Measurements from ENCODE around the gene GBX1. TPM values are rescaled to one million over a fixed set of nuclear protein-coding genes. Genes with fewer than 3 reads are reported as not detected.

The GBX1 gene
- total and polyA plus RNA-seq, 2 of the 4 experiments (the other 2 are of a cell fraction) = not detected

- Histone ChIP-seq H2BK120ac (ENCODE audit: low read depth, low read length) (no peak overlapping the region), H2BK15ac (ENCODE audit: low read depth, low read length) (no peak overlapping the region), H2AK9ac (replicated peaks; ENCODE audit: low read depth, low read length, poor library complexity) (no peak overlapping the region), H2BK5ac (ENCODE audit: low read depth, low read length, poor library complexity, severe bottlenecking) (no peak overlapping the region), H3K9me1 (ENCODE audit: insufficient read depth, low read length) (no peaks in the 10 kb centered on the region), H4K5ac (ENCODE audit: low read depth, low read length) (no peak overlapping the region), H3K18ac (ENCODE audit: low read depth, low read length) (no peak overlapping the region), H3K4me2 (ENCODE audit: low read depth, low read length) (no peak overlapping the region), H3K27me3 (ENCODE audit: control insufficient read depth, insufficient read depth, low read length) (peaks cover 88% of the 10 kb centered on the region), H3K79me1 (ENCODE audit: low read depth in 1 of 2, low read length in 2 of 2) (no peaks in the 10 kb centered on the region), H3K27ac (ENCODE audit: insufficient read depth, low read length) (no peak overlapping the region), H2AK5ac (ENCODE audit: low read depth, low read length) (no peak overlapping the region), H3K4me1 (ENCODE audit: control insufficient read depth, insufficient read depth, low read length) (no peaks in the 10 kb centered on the region), H3K9me3 (ENCODE audit: control insufficient read depth, insufficient read depth, low read length) (no peaks in the 10 kb centered on the region), H3K23ac (ENCODE audit: low read depth, low read length) (no peak overlapping the region), H3K14ac (replicated peaks; ENCODE audit: low read depth, low read length) (no peak overlapping the region), H3K56ac (ENCODE audit: extremely low read depth, insufficient read depth, low read length) (no peak overlapping the region), H3K9ac (ENCODE audit: low read depth, low read length) (no peak overlapping the region), H4K8ac (ENCODE audit: low read depth in 2 of 2, low read length in 2 of 2) (no peak overlapping the region), H3K4me3 (ENCODE audit: insufficient read depth, low read depth, low read length) (no peak overlapping the region), H2AFZ (replicated peaks; ENCODE audit: low read length, poor library complexity) (no peak overlapping the region), H3K36me3 (ENCODE audit: control insufficient read depth, insufficient read depth, low read length) (no peaks in the 10 kb centered on the region), H3K4ac (ENCODE audit: low read depth, low read length) (no peak overlapping the region), H4K91ac (ENCODE audit: insufficient read depth, low read depth, low read length) (no peak overlapping the region), H4K20me1 (ENCODE audit: insufficient read depth, low read length) (no peaks in the 10 kb centered on the region), H2BK20ac (ENCODE audit: low read depth, low read length) (no peak overlapping the region)
- TF ChIP-seq, protein P1, sequence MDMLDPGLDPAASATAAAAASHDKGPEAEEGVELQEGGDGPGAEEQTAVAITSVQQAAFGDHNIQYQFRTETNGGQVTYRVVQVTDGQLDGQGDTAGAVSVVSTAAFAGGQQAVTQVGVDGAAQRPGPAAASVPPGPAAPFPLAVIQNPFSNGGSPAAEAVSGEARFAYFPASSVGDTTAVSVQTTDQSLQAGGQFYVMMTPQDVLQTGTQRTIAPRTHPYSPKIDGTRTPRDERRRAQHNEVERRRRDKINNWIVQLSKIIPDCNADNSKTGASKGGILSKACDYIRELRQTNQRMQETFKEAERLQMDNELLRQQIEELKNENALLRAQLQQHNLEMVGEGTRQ (IDR thresholded peaks at IDR 0.05; ENCODE audit: low read depth, low read length) = no peak
- TF ChIP-seq, protein P2, sequence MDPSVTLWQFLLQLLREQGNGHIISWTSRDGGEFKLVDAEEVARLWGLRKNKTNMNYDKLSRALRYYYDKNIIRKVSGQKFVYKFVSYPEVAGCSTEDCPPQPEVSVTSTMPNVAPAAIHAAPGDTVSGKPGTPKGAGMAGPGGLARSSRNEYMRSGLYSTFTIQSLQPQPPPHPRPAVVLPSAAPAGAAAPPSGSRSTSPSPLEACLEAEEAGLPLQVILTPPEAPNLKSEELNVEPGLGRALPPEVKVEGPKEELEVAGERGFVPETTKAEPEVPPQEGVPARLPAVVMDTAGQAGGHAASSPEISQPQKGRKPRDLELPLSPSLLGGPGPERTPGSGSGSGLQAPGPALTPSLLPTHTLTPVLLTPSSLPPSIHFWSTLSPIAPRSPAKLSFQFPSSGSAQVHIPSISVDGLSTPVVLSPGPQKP (IDR thresholded peaks at IDR 0.05; ENCODE audit: borderline replicate concordance, low read depth, low read length) = no peak
- no peak for TF ChIP-seq MAFK (IDR thresholded peaks at IDR 0.05; ENCODE audit: low read depth, low read length)
- no peak for TF ChIP-seq CEBPB (IDR thresholded peaks at IDR 0.05; ENCODE audit: low read depth, low read length)
- no peak for TF ChIP-seq NFE2L2 (IDR thresholded peaks at IDR 0.05; ENCODE audit: low read depth, low read length)
- no peak for TF ChIP-seq RAD21 (IDR thresholded peaks at IDR 0.05; ENCODE audit: low read length)
- TF ChIP-seq RFX5 (IDR thresholded peaks at IDR 0.05; ENCODE audit: low read depth, low read length) = no peak
- no peak for TF ChIP-seq MXI1 (IDR thresholded peaks at IDR 0.05; ENCODE audit: borderline replicate concordance, low read depth, low read length)
- TF ChIP-seq POLR2A (IDR thresholded peaks at IDR 0.05; ENCODE audit: low read depth, low read length) = no peak
- no peak for TF ChIP-seq CTCF (conservative IDR thresholded peaks at IDR 0.05; ENCODE audit: low read depth, low read length)
- no peak for TF ChIP-seq FOS (IDR thresholded peaks at IDR 0.05; ENCODE audit: low read depth, low read length)
- no TSS peak for BruUV-seq (replicated peaks)
- intact Hi-C loops (cut with micrococcal nuclease) = no loop called here
- in situ Hi-C loops (cut with MboI; ENCODE audit: low sequenced_read_pairs) = no loop called here
- no peak for DNase-seq
- 69% methylated on average over 9 of the region's 12 CpGs; no CpG with 5 or more reads in 1 of the 2 experiments for WGBS, 2 experiments (ENCODE audit: extremely low coverage in 2 of 2, insufficient read length in 1 of 2)
- ChIA-PET CTCF (no interaction called here), POLR2A (ENCODE audit: unreplicated experiment) (no interaction called here)
- dilution Hi-C loops (cut with HindIII; ENCODE audit: low sequenced_read_pairs, unreplicated experiment) = no loop called here
- ATAC-seq (ENCODE audit: low read depth) = no peak
These were observed 24.1 kb upstream of the GBX1 start for GRCh38 chr7:151191544-151191943.
